Calu3 (cell line): ENCODE measurements around the gene MOV10L1. TPM values are rescaled to one million over a fixed set of nuclear protein-coding genes. Genes with fewer than 3 reads are reported as not detected.

Experiments used
- BruUV-seq: library from RNA; stranded (reverse); fragments of 400-500 nt; replicated peaks from 2 replicates; lab custom pipeline; 2021; lab: Mats Ljungman, UMichigan
- CTCF ChIA-PET: fragments of 300-600 bp; sonication (Branson Sonifier 250); formaldehyde crosslinking; loops from one replicate; lab custom pipeline; 2022; ENCODE audit warnings: antibody characterized with exemption; lab: Charles Lee
- DNase-seq: peaks from one replicate; pipeline ENCODE4 v3.0.0; 2022
- H3K27ac Mint-ChIP-seq: one replicate; pipeline ENCODE4 v1.8.0; 2022; ENCODE audit warnings: mixed read lengths; ENCODE audit not compliant: unreplicated experiment
- H3K27me3 Mint-ChIP-seq: one replicate; pipeline ENCODE4 v1.8.0; 2022; ENCODE audit warnings: mixed read lengths; ENCODE audit not compliant: unreplicated experiment
- H3K36me3 Mint-ChIP-seq: one replicate; pipeline ENCODE4 v1.8.0; 2022; ENCODE audit warnings: mild to moderate bottlenecking, moderate library complexity, mixed read lengths; ENCODE audit not compliant: insufficient read depth, unreplicated experiment
- H3K4me1 Mint-ChIP-seq: one replicate; pipeline ENCODE4 v1.8.0; 2022; ENCODE audit warnings: mild to moderate bottlenecking, low read depth, mixed read lengths; ENCODE audit not compliant: unreplicated experiment
- H3K4me3 Mint-ChIP-seq: one replicate; pipeline ENCODE4 v1.8.0; 2022; ENCODE audit warnings: mild to moderate bottlenecking, low read depth, moderate library complexity, mixed read lengths; ENCODE audit not compliant: unreplicated experiment
- H3K9me3 Mint-ChIP-seq: one replicate; pipeline ENCODE4 v1.8.0; 2022; ENCODE audit warnings: low read depth, mixed read lengths; ENCODE audit not compliant: unreplicated experiment
- intact Hi-C: fragments of 100-400 bp; cut with micrococcal nuclease; formaldehyde crosslinking; loops from one replicate; pipeline ENCODE4 v1.10.0; 2022; ENCODE audit not compliant: unreplicated experiment
- total RNA-seq: library from RNA; stranded (reverse); gene quantifications from 2 replicates; pipeline ENCODE4 v1.2.3, GENCODE V29; 2022
- TF ChIP-seq, protein P1 (sequence below): fragments of 200-600 bp; IDR thresholded peaks from one replicate; pipeline ENCODE4 v1.8.0; 2022; ENCODE audit warnings: antibody characterized with exemption; ENCODE audit not compliant: unreplicated experiment

Gene MOV10L1
- total RNA-seq, 1 experiment from 2014 or later: not detected

- TF ChIP-seq, protein P1, sequence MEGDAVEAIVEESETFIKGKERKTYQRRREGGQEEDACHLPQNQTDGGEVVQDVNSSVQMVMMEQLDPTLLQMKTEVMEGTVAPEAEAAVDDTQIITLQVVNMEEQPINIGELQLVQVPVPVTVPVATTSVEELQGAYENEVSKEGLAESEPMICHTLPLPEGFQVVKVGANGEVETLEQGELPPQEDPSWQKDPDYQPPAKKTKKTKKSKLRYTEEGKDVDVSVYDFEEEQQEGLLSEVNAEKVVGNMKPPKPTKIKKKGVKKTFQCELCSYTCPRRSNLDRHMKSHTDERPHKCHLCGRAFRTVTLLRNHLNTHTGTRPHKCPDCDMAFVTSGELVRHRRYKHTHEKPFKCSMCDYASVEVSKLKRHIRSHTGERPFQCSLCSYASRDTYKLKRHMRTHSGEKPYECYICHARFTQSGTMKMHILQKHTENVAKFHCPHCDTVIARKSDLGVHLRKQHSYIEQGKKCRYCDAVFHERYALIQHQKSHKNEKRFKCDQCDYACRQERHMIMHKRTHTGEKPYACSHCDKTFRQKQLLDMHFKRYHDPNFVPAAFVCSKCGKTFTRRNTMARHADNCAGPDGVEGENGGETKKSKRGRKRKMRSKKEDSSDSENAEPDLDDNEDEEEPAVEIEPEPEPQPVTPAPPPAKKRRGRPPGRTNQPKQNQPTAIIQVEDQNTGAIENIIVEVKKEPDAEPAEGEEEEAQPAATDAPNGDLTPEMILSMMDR: no peak
- no peaks in the 10 kb centered on the region for H3K27me3 Mint-ChIP-seq
- no peak for DNase-seq
- peaks cover 11% of the 10 kb centered on the region for H3K4me1 Mint-ChIP-seq
- BruUV-seq: no TSS peak
- no peak overlapping the region for H3K27ac Mint-ChIP-seq
- CTCF ChIA-PET: no interaction called here
- no peak overlapping the region for H3K4me3 Mint-ChIP-seq
- peaks cover 49% of the 10 kb centered on the region for H3K36me3 Mint-ChIP-seq
- intact Hi-C loops: no loop called here
- no peaks in the 10 kb centered on the region for H3K9me3 Mint-ChIP-seq
Measured at GRCh38 chr22:50194037-50194805, 104.4 kb downstream of the MOV10L1 start.

DNA sequence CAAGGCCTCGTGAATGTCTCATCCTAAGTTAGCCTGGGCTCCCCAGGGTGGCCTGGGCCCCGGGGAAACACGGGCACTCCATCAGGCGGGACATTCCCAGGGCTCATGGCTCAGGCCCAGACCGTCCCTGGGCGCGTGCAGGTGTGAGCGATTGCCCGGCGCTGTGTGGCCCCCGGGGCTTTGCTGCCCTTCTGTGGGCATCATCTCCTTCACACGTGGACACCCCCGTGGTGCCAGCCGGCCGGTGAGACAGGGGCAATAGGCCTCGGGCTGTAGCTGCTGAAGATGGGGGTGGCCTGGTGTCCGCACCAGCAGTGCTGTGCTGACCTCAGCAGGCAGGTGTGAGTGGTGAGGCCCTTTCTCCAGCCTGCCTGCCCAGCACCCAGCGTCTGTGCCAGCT lies 106.5 kb downstream of the MOV10L1 start:
- peaks cover 56% of the 10 kb centered on the region for H3K36me3 Mint-ChIP-seq
- no peaks in the 10 kb centered on the region for H3K4me1 Mint-ChIP-seq
- no peak for DNase-seq
- TF ChIP-seq, protein P1: no peak
- CTCF ChIA-PET: no interaction called here
- no TSS peak for BruUV-seq
- intact Hi-C loops: no loop called here
- H3K27me3 Mint-ChIP-seq: no peaks in the 10 kb centered on the region
- H3K9me3 Mint-ChIP-seq: no peaks in the 10 kb centered on the region
- no peak overlapping the region for H3K4me3 Mint-ChIP-seq
- no peak overlapping the region for H3K27ac Mint-ChIP-seq

DNA sequence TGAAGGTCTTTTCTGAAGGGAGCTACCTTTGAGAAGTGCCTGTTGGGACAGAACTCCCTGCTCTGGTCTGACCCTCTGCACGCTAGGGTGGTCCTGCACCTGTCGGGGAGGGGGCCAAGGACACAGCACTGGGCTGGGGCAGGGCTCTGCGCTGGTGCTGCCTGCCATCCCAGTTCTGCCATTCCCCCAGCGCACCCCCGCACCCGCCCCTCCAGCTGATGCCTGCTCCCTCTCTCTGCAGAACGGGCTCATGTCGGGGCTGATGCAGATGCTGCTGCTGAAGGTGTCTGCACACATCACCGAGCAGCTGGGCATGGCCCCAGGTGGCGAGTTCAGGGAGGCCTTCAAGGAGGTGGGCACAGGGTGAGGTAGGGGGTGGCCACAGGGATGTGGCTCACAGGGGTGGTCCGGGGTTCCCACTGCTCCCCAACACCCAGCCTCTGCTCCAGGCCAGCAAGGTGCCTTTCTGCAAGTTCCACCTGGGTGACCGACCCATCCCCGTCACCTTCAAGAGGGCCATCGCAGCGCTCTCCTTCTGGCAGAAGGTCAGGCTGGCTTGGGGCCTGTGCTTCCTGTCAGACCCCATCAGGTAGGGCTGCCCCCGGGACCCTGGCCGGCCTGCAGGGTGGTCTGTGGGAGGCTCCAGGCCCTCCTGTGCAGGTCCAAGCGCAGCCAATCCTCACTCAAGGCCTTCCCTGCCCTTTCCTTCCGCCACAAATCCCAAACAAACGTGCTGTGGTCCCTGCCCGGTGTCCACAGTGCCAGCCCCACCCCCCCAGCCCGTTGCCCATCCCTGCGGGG lies 107.4 kb downstream of the MOV10L1 start:
- no peak overlapping the region for H3K27ac Mint-ChIP-seq
- H3K27me3 Mint-ChIP-seq: no peaks in the 10 kb centered on the region
- TF ChIP-seq, protein P1: no peak
- BruUV-seq: no TSS peak
- CTCF ChIA-PET: no interaction called here
- H3K4me3 Mint-ChIP-seq: no peak overlapping the region
- intact Hi-C loops: no loop called here
- peaks cover 4% of the 10 kb centered on the region for H3K4me1 Mint-ChIP-seq
- H3K36me3 Mint-ChIP-seq: peaks cover 63% of the 10 kb centered on the region
- no peak for DNase-seq
- H3K9me3 Mint-ChIP-seq: no peaks in the 10 kb centered on the region

DNA sequence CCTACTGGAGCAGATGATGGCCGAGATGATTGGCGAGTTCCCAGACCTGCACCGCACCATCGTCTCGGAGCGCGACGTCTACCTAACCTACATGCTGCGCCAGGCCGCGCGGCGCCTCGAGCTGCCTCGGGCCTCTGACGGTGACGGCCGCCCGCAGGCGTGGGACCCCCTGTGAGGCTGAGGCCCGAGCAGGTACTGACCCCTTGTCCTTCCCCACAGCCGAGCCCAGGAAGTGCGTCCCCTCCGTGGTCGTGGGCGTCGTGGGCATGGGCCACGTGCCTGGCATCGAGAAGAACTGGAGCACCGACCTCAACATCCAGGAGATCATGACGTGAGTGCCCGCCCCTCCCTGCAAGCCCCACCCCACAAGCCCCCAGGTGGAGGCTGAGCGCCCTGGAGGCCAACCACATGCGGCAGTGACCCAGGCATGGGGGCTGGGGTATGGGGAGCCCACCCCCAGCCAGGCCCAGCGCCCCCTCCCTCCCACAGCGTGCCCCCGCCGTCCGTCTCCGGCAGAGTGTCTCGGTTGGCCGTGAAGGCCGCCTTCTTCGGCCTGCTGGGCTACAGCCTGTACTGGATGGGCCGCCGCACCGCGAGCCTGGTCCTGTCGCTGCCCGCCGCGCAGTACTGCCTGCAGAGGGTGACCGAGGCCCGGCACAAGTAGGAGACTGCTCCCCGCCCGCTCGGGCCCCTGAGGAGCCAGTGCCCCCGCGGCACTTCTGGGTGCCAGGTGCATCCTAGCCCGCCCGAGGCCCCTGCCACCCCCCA lies 108.2 kb downstream of the MOV10L1 start:
- no peaks in the 10 kb centered on the region for H3K27me3 Mint-ChIP-seq
- intact Hi-C loops: no loop called here
- peaks cover 72% of the 10 kb centered on the region for H3K36me3 Mint-ChIP-seq
- no TSS peak for BruUV-seq
- H3K4me1 Mint-ChIP-seq: peaks cover 9% of the 10 kb centered on the region
- H3K27ac Mint-ChIP-seq: no peak overlapping the region
- H3K4me3 Mint-ChIP-seq: no peak overlapping the region
- TF ChIP-seq, protein P1: no peak
- no peaks in the 10 kb centered on the region for H3K9me3 Mint-ChIP-seq
- DNase-seq: no peak
- CTCF ChIA-PET: no interaction called here
